Peyer's patch (tissue), 4 donors: ENCODE results near the gene ABCG8. TPM values are rescaled to one million over a fixed set of nuclear protein-coding genes. Genes with fewer than 3 reads are reported as not detected.

Experiments
- DNase-seq, 3 donors: peaks; one replicate each; pipeline ENCODE4 v3.0.0-alpha.2; 2017 to 2019
- H3K27ac ChIP-seq, 4 donors: fragments of 200-600 bp; sonication (generic); one replicate each; pipeline ENCODE4 v1.5.1; 2016 to 2019
- H3K27me3 ChIP-seq, 2 donors: fragments of 200-600 bp; sonication (generic); one replicate each; pipeline ENCODE4 v1.5.1; 2019
- H3K36me3 ChIP-seq, 3 donors: fragments of 200-600 bp; sonication (generic); one replicate each; pipeline ENCODE4 v1.5.1; 2016 to 2019
- H3K4me1 ChIP-seq, 4 donors: fragments of 200-600 bp; sonication (generic); one replicate each; pipeline ENCODE4 v1.5.1; 2016 to 2019
- H3K4me3 ChIP-seq, 4 donors: fragments of 200-600 bp; sonication (generic); 1 replicate in 3 of 4; 2 replicates in 1 of 4; pipeline ENCODE4 v1.5.1; 2016 to 2019; ENCODE audit warnings: mild to moderate bottlenecking in 1 of 4
- H3K9me3 ChIP-seq, 4 donors: fragments of 200-600 bp; sonication (generic); one replicate each; pipeline ENCODE4 v1.5.1; 2016 to 2019; ENCODE audit warnings: mild to moderate bottlenecking in 1 of 4
- POLR2A ChIP-seq, 2 donors: fragments of 450-650 bp; IDR thresholded peaks; one replicate each; pipeline ENCODE4 v1.5.1; 2017; ENCODE audit warnings: antibody characterized with exemption in 2 of 2, mild to moderate bottlenecking in 2 of 2, moderate library complexity in 2 of 2
- total RNA-seq, 4 donors: library from RNA; depleted of rRNA; stranded (reverse); fragments of >200 nt; gene quantifications; one replicate each; pipeline ENCODE4 v1.1.0, GENCODE V29; 2016
- TF ChIP-seq, protein P1 (sequence below), 6 experiments: fragments of 450-650 bp in 4 of 6; fragments of 200-600 bp in 2 of 6; sonication (generic) in 1 of 6; IDR thresholded peaks; one replicate each; pipeline ENCODE4 v1.5.1; 2017 to 2019; ENCODE audit warnings: antibody characterized with exemption in 6 of 6, mild to moderate bottlenecking in 3 of 6, moderate library complexity in 1 of 6

Gene ABCG8
- total RNA-seq, 4 donors from 2014 or later = 3.3 to 31.5 (median 16.4) TPM

DNA sequence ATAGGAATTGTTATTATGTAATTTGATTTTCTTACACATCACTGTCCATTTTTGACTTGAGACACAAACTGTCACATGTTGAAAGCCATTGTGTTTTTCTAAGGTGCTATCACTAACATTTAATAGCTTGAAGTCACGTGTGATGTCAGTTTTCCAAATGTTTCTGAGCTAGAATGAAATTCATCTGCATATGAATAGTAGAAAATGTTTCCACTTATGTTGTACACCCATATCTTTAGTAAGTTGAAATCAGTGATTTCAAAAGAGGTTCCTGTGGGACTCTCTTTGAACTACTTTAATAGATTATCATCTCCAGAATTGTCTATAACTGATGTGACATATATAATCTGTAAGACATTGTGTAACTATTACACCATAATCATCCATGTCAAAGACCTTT lies 27.9 kb upstream of the ABCG8 start:
- Histone ChIP-seq H3K4me1 (no peaks in the 10 kb centered on the region), H3K36me3 (peaks cover 0 to 13% (median 3%) of the 10 kb centered on the region in 3 donors), H3K27me3 (no peaks in the 10 kb centered on the region), H3K9me3 (no peaks in the 10 kb centered on the region), H3K4me3 (no peak overlapping the region), H3K27ac (no peak overlapping the region)
- no peak for DNase-seq
- no peak for TF ChIP-seq POLR2A (IDR thresholded peaks at IDR 0.05)
- TF ChIP-seq, protein P1, sequence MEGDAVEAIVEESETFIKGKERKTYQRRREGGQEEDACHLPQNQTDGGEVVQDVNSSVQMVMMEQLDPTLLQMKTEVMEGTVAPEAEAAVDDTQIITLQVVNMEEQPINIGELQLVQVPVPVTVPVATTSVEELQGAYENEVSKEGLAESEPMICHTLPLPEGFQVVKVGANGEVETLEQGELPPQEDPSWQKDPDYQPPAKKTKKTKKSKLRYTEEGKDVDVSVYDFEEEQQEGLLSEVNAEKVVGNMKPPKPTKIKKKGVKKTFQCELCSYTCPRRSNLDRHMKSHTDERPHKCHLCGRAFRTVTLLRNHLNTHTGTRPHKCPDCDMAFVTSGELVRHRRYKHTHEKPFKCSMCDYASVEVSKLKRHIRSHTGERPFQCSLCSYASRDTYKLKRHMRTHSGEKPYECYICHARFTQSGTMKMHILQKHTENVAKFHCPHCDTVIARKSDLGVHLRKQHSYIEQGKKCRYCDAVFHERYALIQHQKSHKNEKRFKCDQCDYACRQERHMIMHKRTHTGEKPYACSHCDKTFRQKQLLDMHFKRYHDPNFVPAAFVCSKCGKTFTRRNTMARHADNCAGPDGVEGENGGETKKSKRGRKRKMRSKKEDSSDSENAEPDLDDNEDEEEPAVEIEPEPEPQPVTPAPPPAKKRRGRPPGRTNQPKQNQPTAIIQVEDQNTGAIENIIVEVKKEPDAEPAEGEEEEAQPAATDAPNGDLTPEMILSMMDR (IDR thresholded peaks at IDR 0.05) = no peak

GRCh38 chr2:43812006-43812405 lies 26.8 kb upstream of the ABCG8 start:
- TF ChIP-seq POLR2A (IDR thresholded peaks at IDR 0.05) = no peak
- TF ChIP-seq, protein P1 (IDR thresholded peaks at IDR 0.05) = no peak
- DNase-seq = no peak
- H3K4me1 ChIP-seq = no peaks in the 10 kb centered on the region
- no peak overlapping the region for H3K4me3 ChIP-seq
- H3K36me3 ChIP-seq = peaks cover 0 to 12% (median 3%) of the 10 kb centered on the region in 3 donors
- no peaks in the 10 kb centered on the region for H3K27me3 ChIP-seq
- H3K9me3 ChIP-seq = no peaks in the 10 kb centered on the region
- H3K27ac ChIP-seq = no peak overlapping the region

DNA sequence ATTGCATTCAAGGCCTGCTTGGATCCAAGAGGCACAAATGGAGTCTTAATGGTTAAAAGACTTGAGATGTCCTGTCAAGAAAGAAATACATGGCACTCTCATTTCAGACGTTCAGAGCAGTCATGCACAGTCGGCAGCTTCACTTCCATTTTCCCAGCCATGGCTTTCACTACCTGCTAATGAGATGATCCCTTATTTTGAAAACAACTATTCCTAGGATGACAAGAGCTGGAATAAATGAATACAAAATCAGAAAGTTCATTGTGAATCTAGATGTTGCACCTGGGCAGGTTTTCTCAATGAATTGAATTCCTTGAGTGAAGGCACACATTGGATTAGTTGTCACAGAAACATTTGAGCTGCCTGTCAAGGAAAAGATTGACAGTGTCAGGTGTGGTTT lies 25.8 kb upstream of the ABCG8 start:
- H3K27me3 ChIP-seq = no peaks in the 10 kb centered on the region
- peaks cover 0 to under 1% (median 0%) of the 10 kb centered on the region in 4 donors for H3K4me1 ChIP-seq
- TF ChIP-seq, protein P1 (IDR thresholded peaks at IDR 0.05) = no peak
- no peak for TF ChIP-seq POLR2A (IDR thresholded peaks at IDR 0.05)
- H3K4me3 ChIP-seq = no peak overlapping the region
- H3K9me3 ChIP-seq = no peaks in the 10 kb centered on the region
- H3K27ac ChIP-seq = no peak overlapping the region
- H3K36me3 ChIP-seq = peaks cover 0 to 12% (median 3%) of the 10 kb centered on the region in 3 donors
- DNase-seq = no peak

- H3K36me3 ChIP-seq = peaks cover 0 to 9% (median 0%) of the 10 kb centered on the region in 3 donors
Observed at GRCh38 chr2:43814711-43815110, 24.1 kb upstream of the ABCG8 start.

DNA sequence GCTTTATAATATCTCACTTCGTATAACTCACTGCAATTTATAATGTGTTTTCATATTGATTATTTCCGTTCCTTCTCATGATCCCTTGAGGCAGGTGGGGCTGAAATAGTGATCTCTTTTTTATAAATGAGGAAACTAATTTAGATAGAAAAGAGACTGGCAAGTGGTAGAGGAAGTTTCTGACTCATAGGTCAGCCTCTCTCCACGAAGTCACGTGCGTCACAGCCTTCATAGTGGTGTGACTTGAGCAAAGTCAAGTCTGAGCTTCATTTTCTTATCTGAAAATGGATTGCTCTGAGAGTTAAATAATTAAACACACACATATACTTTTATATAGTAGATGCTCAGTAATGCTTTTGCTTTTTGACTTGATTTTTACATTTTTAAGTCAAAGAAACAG lies 20.0 kb upstream of the ABCG8 start:
- DNase-seq = peak in 2 of 3 donors; percentile 79 to 90
- Histone ChIP-seq H3K9me3 (no peaks in the 10 kb centered on the region), H3K27ac (peak overlapping the region in 3 of 4 donors; percentile 33 to 83 (median 70)), H3K4me3 (no peak overlapping the region), H3K4me1 (peaks cover 0 to 21% (median 0%) of the 10 kb centered on the region in 4 donors), H3K36me3 (no peaks in the 10 kb centered on the region), H3K27me3 (no peaks in the 10 kb centered on the region)
- TF ChIP-seq POLR2A (IDR thresholded peaks at IDR 0.05) = peak in 1 of 2 donors; percentile 39
- TF ChIP-seq, protein P1 (IDR thresholded peaks at IDR 0.05) = no peak

More at GRCh38 chr2:43814711-43815110, 24.1 kb upstream of the ABCG8 start:
- TF ChIP-seq POLR2A (IDR thresholded peaks at IDR 0.05) = no peak
- TF ChIP-seq, protein P1 (IDR thresholded peaks at IDR 0.05) = no peak
- H3K9me3 ChIP-seq = no peaks in the 10 kb centered on the region
- no peak for DNase-seq
- H3K27ac ChIP-seq = no peak overlapping the region
- no peaks in the 10 kb centered on the region for H3K27me3 ChIP-seq
- peaks cover 0 to 15% (median 0%) of the 10 kb centered on the region in 4 donors for H3K4me1 ChIP-seq
- H3K4me3 ChIP-seq = no peak overlapping the region
